ENCODE data around the gene MOSMO.

Gene MOSMO

GRCh38 chr16:21973945-21974344, 34.0 kb upstream of the MOSMO start:
- ChIA-PET CTCF (no interaction called here), POLR2A (no interaction called here)
- DNase-seq (ENCODE audit: extremely low spot score) = no peak
- TF ChIP-seq CTCF (IDR thresholded peaks at IDR 0.05; ENCODE audit: control extremely low read depth, extremely low read depth, low read depth, missing control alignments) = no peak

GRCh38 chr16:21980032-21980431, 27.9 kb upstream of the MOSMO start:
- POLR2A ChIA-PET = interaction anchor here (1.5 kb wide), 1 partner anchor 24 kb away, joined by 5 read pairs; no protein-coding TSS in a partner anchor

GRCh38 chr16:21982108-21982507, 25.8 kb upstream of the MOSMO start:
- DNase-seq (ENCODE audit: extremely low spot score) = no peak
- no peak for TF ChIP-seq CTCF (IDR thresholded peaks at IDR 0.05; ENCODE audit: control extremely low read depth, extremely low read depth, low read depth, missing control alignments)
- CTCF ChIA-PET = interaction anchor here (1.9 kb wide), 1 partner anchor 206 kb away, joined by 5 read pairs; no protein-coding TSS in a partner anchor
- POLR2A ChIA-PET = interaction anchor here (0.7 kb wide), 1 partner anchor 22 kb away, joined by 3 read pairs; no protein-coding TSS in a partner anchor

More at GRCh38 chr16:21980032-21980431, 27.9 kb upstream of the MOSMO start:
- no peak for TF ChIP-seq CTCF (IDR thresholded peaks at IDR 0.05; ENCODE audit: control extremely low read depth, extremely low read depth, low read depth, missing control alignments)
- CTCF ChIA-PET = interaction anchor here (0.8 to 3.5 kb wide), 3 partner anchors 10 to 98 kb away, joined by 3 to 15 read pairs (median 3); no protein-coding TSS in a partner anchor
- no peak for DNase-seq (ENCODE audit: extremely low spot score)

GRCh38 chr16:21984062-21984461, 23.8 kb upstream of the MOSMO start:
- POLR2A ChIA-PET = no interaction called here
- CTCF ChIA-PET = interaction anchor here (1.7 kb wide), 1 partner anchor 94 kb away, joined by 6 read pairs; no protein-coding TSS in a partner anchor
- no peak for DNase-seq (ENCODE audit: extremely low spot score)
- no peak for TF ChIP-seq CTCF (IDR thresholded peaks at IDR 0.05; ENCODE audit: control extremely low read depth, extremely low read depth, low read depth, missing control alignments)

- DNase-seq (ENCODE audit: extremely low spot score) = no peak
- POLR2A ChIA-PET = no interaction called here
- no peak for TF ChIP-seq CTCF (IDR thresholded peaks at IDR 0.05; ENCODE audit: control extremely low read depth, extremely low read depth, low read depth, missing control alignments)
- CTCF ChIA-PET = interaction anchor here (1.7 kb wide), 1 partner anchor 92 kb away, joined by 6 read pairs; no protein-coding TSS in a partner anchor
Observed at GRCh38 chr16:21985524-21985923, 22.4 kb upstream of the MOSMO start.

GRCh38 chr16:21986692-21987246, 21.1 kb upstream of the MOSMO start:
- TF ChIP-seq CTCF (IDR thresholded peaks at IDR 0.05; ENCODE audit: control extremely low read depth, extremely low read depth, low read depth, missing control alignments) = no peak
- CTCF ChIA-PET = interaction anchor here (0.9 to 1.1 kb wide), 3 partner anchors 22 to 201 kb away, joined by 3 read pairs; no protein-coding TSS in a partner anchor
- DNase-seq (ENCODE audit: extremely low spot score) = no peak
- POLR2A ChIA-PET = no interaction called here
